Esophagus muscularis mucosa (tissue), 4 donors: Measurements from ENCODE around the gene PCNX2. TPM values are rescaled to one million over a fixed set of nuclear protein-coding genes. Genes with fewer than 3 reads are reported as not detected.

Source experiments
- DNase-seq: peaks from one replicate; pipeline ENCODE4 v3.0.0-alpha.2; 2017; ENCODE audit errors: extremely low spot score
- H3K27ac ChIP-seq, 4 donors: fragments of 200-600 bp; sonication (generic); replicated peaks in 1 of 4; 1 replicate in 3 of 4; 2 replicates in 1 of 4; pipeline ENCODE4 v1.5.1; 2016 to 2019; ENCODE audit warnings: mild to moderate bottlenecking in 1 of 4
- H3K27me3 ChIP-seq, 4 donors: fragments of 200-600 bp; sonication (generic); one replicate each; pipeline versions ENCODE4 v1.5.1 to v1.6.0; 2016 to 2019
- H3K36me3 ChIP-seq, 4 donors: fragments of 200-600 bp; sonication (generic); one replicate each; pipeline ENCODE4 v1.5.1; 2016 to 2019
- H3K4me1 ChIP-seq, 4 donors: fragments of 200-600 bp; sonication (generic); one replicate each; pipeline ENCODE4 v1.5.1; 2016 to 2019
- H3K4me3 ChIP-seq, 4 donors: fragments of 200-600 bp; sonication (generic); 1 replicate in 2 of 4; 2 replicates in 2 of 4; pipeline ENCODE4 v1.5.1; 2016 to 2019; ENCODE audit warnings: mild to moderate bottlenecking in 4 of 4, moderate library complexity in 1 of 4
- H3K9me3 ChIP-seq, 4 donors: fragments of 200-600 bp; sonication (generic); 1 replicate in 3 of 4; 2 replicates in 1 of 4; pipeline ENCODE4 v1.5.1; 2016 to 2019
- EP300 ChIP-seq: sonication (generic); formaldehyde crosslinking; IDR thresholded peaks from one replicate; pipeline ENCODE4 v1.6.1; 2017; ENCODE audit warnings: antibody characterized with exemption
- POLR2A ChIP-seq: fragments of 450-650 bp; IDR thresholded peaks from one replicate; pipeline ENCODE4 v1.6.1; 2017; ENCODE audit warnings: antibody characterized with exemption, moderate library complexity, mild to moderate bottlenecking, low read depth
- POLR2AphosphoS5 ChIP-seq, 2 donors: sonication (generic); formaldehyde crosslinking; IDR thresholded peaks; one replicate each; pipeline ENCODE4 v1.6.1; 2017; ENCODE audit warnings: antibody characterized with exemption in 2 of 2
- WGBS: methylation state at CpG from one replicate; pipeline ENCODE4 v1.1.5; 2018; 5-methylcytosine and 5-hydroxymethylcytosine counted together
- intact Hi-C: fragments of 100-400 bp; cut with DNase I; formaldehyde crosslinking; loops from one replicate; pipeline ENCODE4 v1.15.1; 2023
- total RNA-seq, 4 donors: library from RNA; depleted of rRNA; stranded (reverse); fragments of >200 nt; gene quantifications; one replicate each; pipeline versions ENCODE4 v1.1.0 to v1.2.1, GENCODE V29; 2016
- TF ChIP-seq, protein P1 (sequence below), 3 experiments: fragments of 200-600 bp in 2 of 3; fragments of 450-650 bp in 1 of 3; sonication (generic) in 2 of 3; IDR thresholded peaks; one replicate each; pipeline ENCODE4 v1.5.1; 2017 to 2019; ENCODE audit warnings: antibody characterized with exemption in 3 of 3, mild to moderate bottlenecking in 2 of 3, moderate library complexity in 1 of 3

PCNX2 gene
- total RNA-seq, 4 donors from 2014 or later: 5.7 to 23.3 (median 7.9) TPM

DNA sequence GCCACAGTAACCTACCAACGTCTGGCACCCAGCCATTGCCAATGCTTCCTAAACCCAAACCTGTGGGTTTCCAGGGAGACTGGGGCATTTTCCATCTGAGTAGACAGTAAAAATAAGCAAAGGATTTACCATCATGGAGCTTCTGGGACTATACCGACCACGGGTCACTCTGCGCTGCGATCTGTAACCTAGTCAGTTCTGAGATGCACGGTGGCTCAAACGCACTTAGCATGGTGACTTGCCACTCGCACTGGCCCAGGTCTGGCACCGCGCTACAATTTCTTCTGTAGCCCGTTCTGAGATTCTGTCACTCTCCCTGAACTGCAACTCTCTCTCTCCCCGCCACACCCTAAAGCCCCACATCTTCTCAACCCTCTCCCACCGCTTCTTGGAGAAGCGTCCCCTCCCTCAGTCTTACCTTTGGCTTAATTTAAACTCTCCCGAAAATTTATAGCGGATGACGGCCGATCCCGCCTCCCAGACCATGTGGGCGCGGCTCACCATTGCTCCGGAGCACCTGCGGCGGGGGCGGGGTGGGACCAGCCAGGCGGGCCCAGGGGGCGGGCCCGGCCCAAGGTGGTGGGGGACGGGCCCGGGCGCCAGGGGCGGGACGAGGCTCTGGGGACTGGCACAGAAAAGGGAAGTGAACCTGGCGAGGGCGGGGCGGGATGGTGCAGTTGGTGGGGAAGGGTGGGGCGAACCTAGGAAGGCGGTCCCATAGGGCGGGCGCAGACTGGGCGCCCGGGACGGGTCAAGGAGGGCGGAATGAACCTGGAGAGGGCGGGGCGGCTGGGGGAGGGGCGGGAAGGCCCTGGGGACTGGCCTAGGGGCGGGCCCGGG, 31.5 kb upstream of the PCNX2 start:
- Histone ChIP-seq H3K27ac (no peak overlapping the region), H3K9me3 (no peaks in the 10 kb centered on the region), H3K4me3 (peak overlapping the region; percentile 61 to 76 (median 66)), H3K27me3 (peaks cover 0 to 52% (median 3%) of the 10 kb centered on the region in 4 donors), H3K36me3 (no peaks in the 10 kb centered on the region), H3K4me1 (peaks cover 14 to 25% (median 24%) of the 10 kb centered on the region in 4 donors)
- TF ChIP-seq, protein P1, sequence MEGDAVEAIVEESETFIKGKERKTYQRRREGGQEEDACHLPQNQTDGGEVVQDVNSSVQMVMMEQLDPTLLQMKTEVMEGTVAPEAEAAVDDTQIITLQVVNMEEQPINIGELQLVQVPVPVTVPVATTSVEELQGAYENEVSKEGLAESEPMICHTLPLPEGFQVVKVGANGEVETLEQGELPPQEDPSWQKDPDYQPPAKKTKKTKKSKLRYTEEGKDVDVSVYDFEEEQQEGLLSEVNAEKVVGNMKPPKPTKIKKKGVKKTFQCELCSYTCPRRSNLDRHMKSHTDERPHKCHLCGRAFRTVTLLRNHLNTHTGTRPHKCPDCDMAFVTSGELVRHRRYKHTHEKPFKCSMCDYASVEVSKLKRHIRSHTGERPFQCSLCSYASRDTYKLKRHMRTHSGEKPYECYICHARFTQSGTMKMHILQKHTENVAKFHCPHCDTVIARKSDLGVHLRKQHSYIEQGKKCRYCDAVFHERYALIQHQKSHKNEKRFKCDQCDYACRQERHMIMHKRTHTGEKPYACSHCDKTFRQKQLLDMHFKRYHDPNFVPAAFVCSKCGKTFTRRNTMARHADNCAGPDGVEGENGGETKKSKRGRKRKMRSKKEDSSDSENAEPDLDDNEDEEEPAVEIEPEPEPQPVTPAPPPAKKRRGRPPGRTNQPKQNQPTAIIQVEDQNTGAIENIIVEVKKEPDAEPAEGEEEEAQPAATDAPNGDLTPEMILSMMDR (IDR thresholded peaks at IDR 0.05): no peak
- TF ChIP-seq POLR2A (no peak), EP300 (no peak), POLR2AphosphoS5 (IDR thresholded peaks at IDR 0.05) (no peak)
- peak; percentile 96 for DNase-seq
- intact Hi-C loops: no loop called here
- 7% methylated on average over 40 of the region's 49 CpGs for WGBS

DNA sequence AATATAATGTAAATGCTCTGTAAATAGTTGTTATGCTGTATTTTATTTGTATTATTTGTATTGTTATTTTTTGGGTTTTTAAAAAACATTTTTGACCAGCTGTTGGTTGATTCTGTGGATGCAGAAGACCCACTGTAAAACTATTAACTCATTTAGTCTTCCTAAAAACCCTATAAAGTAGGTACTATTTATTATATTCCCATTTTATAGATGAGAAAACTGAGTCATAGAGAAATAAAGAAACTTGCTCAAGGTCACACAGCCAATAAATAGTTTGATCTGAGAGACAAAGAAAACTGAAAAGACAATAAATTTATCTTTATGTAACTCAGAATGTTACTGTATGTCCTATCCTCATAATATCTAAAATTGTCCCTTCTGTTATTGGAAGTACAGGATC, 30.8 kb upstream of the PCNX2 start:
- Histone ChIP-seq H3K36me3 (no peaks in the 10 kb centered on the region), H3K27ac (no peak overlapping the region), H3K4me3 (no peak overlapping the region), H3K9me3 (no peaks in the 10 kb centered on the region), H3K27me3 (peaks cover 0 to 46% (median 3%) of the 10 kb centered on the region in 4 donors), H3K4me1 (peaks cover 14 to 25% (median 24%) of the 10 kb centered on the region in 4 donors)
- intact Hi-C loops: no loop called here
- TF ChIP-seq POLR2AphosphoS5 (IDR thresholded peaks at IDR 0.05): no peak
- no peak for TF ChIP-seq POLR2A
- no peak for TF ChIP-seq EP300
- TF ChIP-seq, protein P1 (IDR thresholded peaks at IDR 0.05): no peak
- DNase-seq: no peak

DNA sequence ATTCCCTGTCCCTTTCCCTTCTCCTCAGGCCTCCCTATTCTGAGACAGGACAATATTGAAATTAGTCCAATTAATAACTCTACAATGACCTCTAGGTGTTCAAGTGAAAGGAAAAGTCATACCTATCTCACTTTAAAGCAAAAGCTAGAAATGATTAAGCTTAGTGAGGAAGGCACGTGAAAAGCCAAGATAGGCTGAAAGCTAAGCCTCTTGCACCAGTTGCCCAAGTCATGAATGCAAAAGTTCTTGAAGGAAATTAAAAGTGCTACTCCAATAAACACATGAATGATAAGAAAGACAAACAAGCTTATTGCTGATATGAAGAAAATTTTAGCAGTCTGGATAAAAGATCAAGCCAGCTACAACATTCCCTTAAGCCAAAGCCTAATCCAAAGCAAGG, 28.2 kb upstream of the PCNX2 start:
- intact Hi-C loops: no loop called here
- WGBS: 95% methylated on average over 1 of the region's 1 CpG

DNA sequence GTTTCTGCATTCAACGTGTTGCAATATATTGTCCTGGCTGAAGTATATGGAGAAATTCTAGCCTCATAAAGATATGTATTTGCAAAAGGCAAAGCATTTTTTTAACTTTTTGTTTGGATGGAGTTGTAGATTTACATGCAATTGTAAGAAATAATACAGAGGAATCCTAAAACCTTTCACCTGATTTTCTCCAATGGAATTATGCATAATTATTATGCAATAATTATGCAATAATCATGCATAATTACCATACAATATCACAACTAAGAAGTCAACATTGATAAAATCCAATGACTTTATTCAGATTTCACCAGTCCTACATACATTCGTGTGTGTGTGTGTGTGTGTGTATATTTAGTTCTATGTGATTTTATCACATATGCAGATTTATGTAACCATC, 24.5 kb upstream of the PCNX2 start:
- intact Hi-C loops: no loop called here
- Histone ChIP-seq H3K9me3 (no peaks in the 10 kb centered on the region), H3K4me3 (no peak overlapping the region), H3K27me3 (no peaks in the 10 kb centered on the region), H3K4me1 (no peaks in the 10 kb centered on the region), H3K36me3 (no peaks in the 10 kb centered on the region), H3K27ac (no peak overlapping the region)
- DNase-seq: no peak
- TF ChIP-seq POLR2A (no peak), POLR2AphosphoS5 (IDR thresholded peaks at IDR 0.05) (no peak), EP300 (no peak)
- TF ChIP-seq, protein P1 (IDR thresholded peaks at IDR 0.05): no peak
- WGBS: 76% methylated on average over 2 of the region's 2 CpGs

More for the DNA sequence above, 28.2 kb upstream of the PCNX2 start:
- Histone ChIP-seq H3K4me3 (no peak overlapping the region), H3K27ac (no peak overlapping the region), H3K36me3 (no peaks in the 10 kb centered on the region), H3K27me3 (peaks cover 0 to 22% (median under 1%) of the 10 kb centered on the region in 4 donors), H3K4me1 (peaks cover 10 to 20% (median 19%) of the 10 kb centered on the region in 4 donors), H3K9me3 (no peaks in the 10 kb centered on the region)
- TF ChIP-seq POLR2A (no peak), EP300 (no peak), POLR2AphosphoS5 (IDR thresholded peaks at IDR 0.05) (no peak)
- TF ChIP-seq, protein P1 (IDR thresholded peaks at IDR 0.05): no peak
- DNase-seq: no peak
